Liver (tissue), 9 donors: ENCODE results near the gene ATP11C. TPM values are rescaled to one million over a fixed set of nuclear protein-coding genes. Genes with fewer than 3 reads are reported as not detected.

Source experiments
- DNase-seq: peaks from one replicate; pipeline ENCODE4 v3.0.0-alpha.2; 2017; ENCODE audit warnings: low spot score
- H3K27ac ChIP-seq, 2 donors: one replicate each; pipeline ENCODE4 v1.7.0; 2013; ENCODE audit warnings: inconsistent platforms in 2 of 2, low read length in 2 of 2, control low read depth in 1 of 2, low read depth in 1 of 2, mild to moderate bottlenecking in 1 of 2
- H3K27me3 ChIP-seq, 4 donors: one replicate each; pipeline versions ENCODE4 v1.6.1 to v1.7.0; 2013; ENCODE audit warnings: low read length in 3 of 4, inconsistent platforms in 1 of 4, mild to moderate bottlenecking in 1 of 4, moderate library complexity in 1 of 4; ENCODE audit not compliant: control insufficient read depth in 4 of 4, insufficient read depth in 4 of 4
- H3K36me3 ChIP-seq, 4 donors: one replicate each; pipeline versions ENCODE4 v1.6.1 to v1.7.0; 2013; ENCODE audit warnings: low read length in 3 of 4, mild to moderate bottlenecking in 3 of 4, low read depth in 1 of 4, moderate library complexity in 1 of 4; ENCODE audit not compliant: control insufficient read depth in 4 of 4, insufficient read depth in 3 of 4
- H3K4me1 ChIP-seq, 4 donors: one replicate each; pipeline versions ENCODE4 v1.6.1 to v1.7.0; 2013; ENCODE audit warnings: low read length in 3 of 4, mild to moderate bottlenecking in 3 of 4, moderate library complexity in 1 of 4; ENCODE audit not compliant: control insufficient read depth in 4 of 4, insufficient read depth in 4 of 4
- H3K4me3 ChIP-seq, 3 donors: one replicate each; pipeline versions ENCODE4 v1.6.1 to v1.7.0; 2013; ENCODE audit warnings: low read length in 3 of 3, control low read depth in 1 of 3, low read depth in 1 of 3, mild to moderate bottlenecking in 1 of 3
- H3K9ac ChIP-seq, 2 donors: one replicate each; pipeline ENCODE4 v1.7.0; 2013; ENCODE audit warnings: low read length in 2 of 2, mild to moderate bottlenecking in 2 of 2, moderate library complexity in 2 of 2, control low read depth in 1 of 2, low read depth in 1 of 2
- H3K9me3 ChIP-seq, 4 donors: one replicate each; pipeline versions ENCODE4 v1.6.1 to v1.7.0; 2013; ENCODE audit warnings: low read length in 3 of 4; ENCODE audit not compliant: control insufficient read depth in 4 of 4
- EGR1 ChIP-seq, 2 donors: IDR thresholded peaks; 2 replicates each; pipeline ENCODE4 v1.6.1; 2016 to 2018; ENCODE audit warnings: antibody characterized with exemption in 2 of 2, low read depth in 2 of 2
- FOXA1 ChIP-seq: IDR thresholded peaks from 2 replicates; pipeline ENCODE4 v1.6.1; 2016; ENCODE audit warnings: antibody characterized with exemption
- FOXA2 ChIP-seq: IDR thresholded peaks from 2 replicates; pipeline ENCODE4 v1.6.1; 2016; ENCODE audit warnings: antibody characterized with exemption
- GABPA ChIP-seq, 2 donors: IDR thresholded peaks in 1 of 2; conservative IDR thresholded peaks in 1 of 2; 2 replicates each; pipeline ENCODE4 v1.6.1; 2016; ENCODE audit warnings: antibody characterized with exemption in 2 of 2, mild to moderate bottlenecking in 1 of 2, moderate library complexity in 1 of 2
- HNF4A ChIP-seq, 2 donors: conservative IDR thresholded peaks; 2 replicates each; pipeline ENCODE4 v1.6.1; 2016; ENCODE audit warnings: antibody characterized with exemption in 2 of 2, mild to moderate bottlenecking in 2 of 2
- HNF4G ChIP-seq: IDR thresholded peaks from 2 replicates; pipeline ENCODE4 v1.6.1; 2016; ENCODE audit warnings: antibody characterized with exemption
- JUND ChIP-seq, 2 donors: IDR thresholded peaks; 2 replicates each; pipeline ENCODE4 v1.6.1; 2016; ENCODE audit warnings: antibody characterized with exemption in 2 of 2
- NR2F2 ChIP-seq: IDR thresholded peaks from 2 replicates; pipeline ENCODE4 v1.6.1; 2016; ENCODE audit warnings: antibody characterized with exemption
- RAD21 ChIP-seq, 2 donors: IDR thresholded peaks; 2 replicates each; pipeline ENCODE4 v1.6.1; 2016; ENCODE audit warnings: antibody characterized with exemption in 2 of 2, mild to moderate bottlenecking in 2 of 2
- RXRA ChIP-seq, 2 donors: IDR thresholded peaks; 2 replicates each; pipeline ENCODE4 v1.6.1; 2017 to 2018; ENCODE audit warnings: antibody characterized with exemption in 2 of 2, mild to moderate bottlenecking in 1 of 2
- SP1 ChIP-seq: IDR thresholded peaks from 2 replicates; pipeline ENCODE4 v1.6.1; 2018; ENCODE audit warnings: antibody characterized with exemption, mild to moderate bottlenecking
- TAF1 ChIP-seq: conservative IDR thresholded peaks from 2 replicates; pipeline ENCODE4 v1.6.1; 2016; ENCODE audit warnings: antibody characterized with exemption, mild to moderate bottlenecking
- YY1 ChIP-seq: IDR thresholded peaks from 2 replicates; pipeline ENCODE4 v1.6.1; 2016; ENCODE audit warnings: antibody characterized with exemption, mild to moderate bottlenecking
- WGBS: extraction: QIAGEN DNeasy Blood & Tissue Kit; methylation state at CpG from one replicate; pipeline ENCODE4 v1.1.7; 2013; 5-methylcytosine and 5-hydroxymethylcytosine counted together
- polyA plus RNA-seq, 2 donors: library from polyadenylated mRNA; stranded (reverse) in 1 of 2; unstranded in 1 of 2; fragments of 200-250 nt in 1 of 2; fragments of >200 nt in 1 of 2; fragmentation: Nextera tagmentation in 1 of 2; extraction: Ambion mirVana in 1 of 2; gene quantifications; one replicate each; pipeline versions ENCODE4 v1.2.1 to v1.2.3, GENCODE V29; 2013 to 2015
- total RNA-seq, 2 donors: library from RNA; depleted of rRNA; stranded (reverse); fragments of >200 nt; gene quantifications; one replicate each; pipeline ENCODE4 v1.2.3, GENCODE V29; 2014
- TF ChIP-seq, protein P1 (sequence below): IDR thresholded peaks from 2 replicates; pipeline ENCODE4 v1.6.1; 2016; ENCODE audit warnings: antibody characterized with exemption
- TF ChIP-seq, protein P2 (sequence below): fragments of 150-350 bp; IDR thresholded peaks from 2 replicates; pipeline ENCODE4 v1.5.1; 2017; ENCODE audit warnings: improper control_type of control experiment, low read depth, low read length; ENCODE audit not compliant: missing input control
- TF ChIP-seq, protein P3 (sequence below): IDR thresholded peaks from 2 replicates; pipeline ENCODE4 v1.6.1; 2016; ENCODE audit warnings: antibody characterized with exemption
- TF ChIP-seq, protein P4 (sequence below): IDR thresholded peaks from 2 replicates; pipeline ENCODE4 v1.6.1; 2016; ENCODE audit warnings: antibody characterized with exemption
- TF ChIP-seq, protein P5 (sequence below): IDR thresholded peaks from 2 replicates; pipeline ENCODE4 v1.6.1; 2016; ENCODE audit warnings: antibody characterized with exemption, mild to moderate bottlenecking
- donor health status: healthy.
- donor health status: healthy.
- donor health status: healthy.
- donor health status: healthy.
- donor health status: healthy.

The ATP11C gene
- total and polyA plus RNA-seq, 4 donors = 11.8 to 52.1 (median 18.9) TPM

DNA sequence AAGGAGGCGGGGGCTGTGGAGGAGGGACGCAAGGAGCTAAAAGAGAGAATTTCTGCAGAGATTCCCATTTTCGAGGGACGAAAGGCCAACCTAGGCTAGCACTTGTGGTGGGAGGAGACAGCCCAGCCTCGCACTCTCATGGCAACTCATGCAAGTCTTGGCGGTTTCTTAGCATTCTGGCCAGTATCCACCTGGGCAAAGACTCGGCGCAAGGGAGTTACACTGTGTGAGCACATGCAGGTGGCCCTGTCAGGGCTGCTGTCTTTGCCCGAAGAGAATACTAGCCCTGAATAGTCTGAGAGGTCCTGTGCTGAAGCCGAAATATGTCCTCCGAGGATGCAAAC, 240.4 kb downstream of the ATP11C start:
- WGBS = 27% methylated on average over 11 of the region's 11 CpGs
- Histone ChIP-seq H3K9me3 (no peaks in the 10 kb centered on the region), H3K27ac (no peak overlapping the region), H3K36me3 (no peaks in the 10 kb centered on the region), H3K4me1 (peaks cover 0 to 12% (median 1%) of the 10 kb centered on the region in 4 donors), H3K4me3 (peak overlapping the region in 1 of 3 donors; percentile 45), H3K27me3 (peaks cover 0 to 3% (median 0%) of the 10 kb centered on the region in 4 donors), H3K9ac (no peak overlapping the region)
- no peak for TF ChIP-seq FOXA2
- DNase-seq = no peak

DNA sequence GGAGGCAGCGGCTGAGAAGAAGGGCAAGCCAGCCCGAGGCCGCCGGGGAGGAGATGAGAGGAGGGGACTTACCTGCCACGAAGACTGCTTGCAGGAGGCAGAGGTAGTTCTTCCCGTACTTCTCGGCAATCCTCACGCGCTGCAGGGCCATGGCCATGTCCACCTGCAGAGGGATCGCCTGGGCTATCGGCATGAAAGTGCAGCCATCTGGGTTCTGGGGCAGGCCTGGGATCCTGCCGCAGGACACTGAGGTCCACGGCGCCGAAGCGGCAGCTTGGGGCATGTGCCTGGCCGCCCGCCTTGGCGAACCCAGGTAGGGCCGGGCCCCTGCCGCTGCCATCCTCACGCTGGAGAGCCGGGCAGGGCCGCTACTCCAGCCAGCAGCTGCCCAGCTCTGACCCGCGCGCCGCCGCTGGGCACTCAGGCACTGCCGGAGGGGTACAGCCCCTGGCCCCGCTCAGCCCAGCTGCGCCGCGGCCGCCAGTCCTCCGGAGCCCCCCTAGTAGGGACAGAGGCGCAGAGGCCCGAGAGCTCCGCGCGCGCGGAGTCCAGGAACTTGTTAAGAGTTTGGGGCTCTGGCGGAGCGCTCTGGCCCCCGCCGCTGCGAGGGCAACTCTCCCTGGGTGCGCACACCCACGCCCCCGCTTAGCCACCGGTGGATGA, 240.9 kb downstream of the ATP11C start:
- no peak overlapping the region for H3K9ac ChIP-seq
- TF ChIP-seq TAF1 = no peak
- TF ChIP-seq, protein P1, sequence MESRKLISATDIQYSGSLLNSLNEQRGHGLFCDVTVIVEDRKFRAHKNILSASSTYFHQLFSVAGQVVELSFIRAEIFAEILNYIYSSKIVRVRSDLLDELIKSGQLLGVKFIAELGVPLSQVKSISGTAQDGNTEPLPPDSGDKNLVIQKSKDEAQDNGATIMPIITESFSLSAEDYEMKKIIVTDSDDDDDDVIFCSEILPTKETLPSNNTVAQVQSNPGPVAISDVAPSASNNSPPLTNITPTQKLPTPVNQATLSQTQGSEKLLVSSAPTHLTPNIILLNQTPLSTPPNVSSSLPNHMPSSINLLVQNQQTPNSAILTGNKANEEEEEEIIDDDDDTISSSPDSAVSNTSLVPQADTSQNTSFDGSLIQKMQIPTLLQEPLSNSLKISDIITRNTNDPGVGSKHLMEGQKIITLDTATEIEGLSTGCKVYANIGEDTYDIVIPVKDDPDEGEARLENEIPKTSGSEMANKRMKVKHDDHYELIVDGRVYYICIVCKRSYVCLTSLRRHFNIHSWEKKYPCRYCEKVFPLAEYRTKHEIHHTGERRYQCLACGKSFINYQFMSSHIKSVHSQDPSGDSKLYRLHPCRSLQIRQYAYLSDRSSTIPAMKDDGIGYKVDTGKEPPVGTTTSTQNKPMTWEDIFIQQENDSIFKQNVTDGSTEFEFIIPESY = no peak
- TF ChIP-seq EGR1 (IDR thresholded peaks at IDR 0.05; ENCODE audit: low read depth in 2 of 2) = no peak
- TF ChIP-seq HNF4A (conservative IDR thresholded peaks at IDR 0.05) = no peak
- no peak for TF ChIP-seq FOXA1
- TF ChIP-seq, protein P2, sequence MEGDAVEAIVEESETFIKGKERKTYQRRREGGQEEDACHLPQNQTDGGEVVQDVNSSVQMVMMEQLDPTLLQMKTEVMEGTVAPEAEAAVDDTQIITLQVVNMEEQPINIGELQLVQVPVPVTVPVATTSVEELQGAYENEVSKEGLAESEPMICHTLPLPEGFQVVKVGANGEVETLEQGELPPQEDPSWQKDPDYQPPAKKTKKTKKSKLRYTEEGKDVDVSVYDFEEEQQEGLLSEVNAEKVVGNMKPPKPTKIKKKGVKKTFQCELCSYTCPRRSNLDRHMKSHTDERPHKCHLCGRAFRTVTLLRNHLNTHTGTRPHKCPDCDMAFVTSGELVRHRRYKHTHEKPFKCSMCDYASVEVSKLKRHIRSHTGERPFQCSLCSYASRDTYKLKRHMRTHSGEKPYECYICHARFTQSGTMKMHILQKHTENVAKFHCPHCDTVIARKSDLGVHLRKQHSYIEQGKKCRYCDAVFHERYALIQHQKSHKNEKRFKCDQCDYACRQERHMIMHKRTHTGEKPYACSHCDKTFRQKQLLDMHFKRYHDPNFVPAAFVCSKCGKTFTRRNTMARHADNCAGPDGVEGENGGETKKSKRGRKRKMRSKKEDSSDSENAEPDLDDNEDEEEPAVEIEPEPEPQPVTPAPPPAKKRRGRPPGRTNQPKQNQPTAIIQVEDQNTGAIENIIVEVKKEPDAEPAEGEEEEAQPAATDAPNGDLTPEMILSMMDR = no peak
- no peak for TF ChIP-seq NR2F2
- no peak for TF ChIP-seq SP1
- TF ChIP-seq, protein P3, sequence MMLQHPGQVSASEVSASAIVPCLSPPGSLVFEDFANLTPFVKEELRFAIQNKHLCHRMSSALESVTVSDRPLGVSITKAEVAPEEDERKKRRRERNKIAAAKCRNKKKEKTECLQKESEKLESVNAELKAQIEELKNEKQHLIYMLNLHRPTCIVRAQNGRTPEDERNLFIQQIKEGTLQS = no peak
- TF ChIP-seq HNF4G = no peak
- TF ChIP-seq, protein P4, sequence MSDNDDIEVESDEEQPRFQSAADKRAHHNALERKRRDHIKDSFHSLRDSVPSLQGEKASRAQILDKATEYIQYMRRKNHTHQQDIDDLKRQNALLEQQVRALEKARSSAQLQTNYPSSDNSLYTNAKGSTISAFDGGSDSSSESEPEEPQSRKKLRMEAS = no peak
- TF ChIP-seq FOXA2 = no peak
- no peak for TF ChIP-seq JUND (IDR thresholded peaks at IDR 0.05)
- TF ChIP-seq RXRA (IDR thresholded peaks at IDR 0.05) = no peak
- no peak for TF ChIP-seq GABPA (IDR thresholded peaks at IDR 0.05 in 1 of 2, conservative IDR thresholded peaks at IDR 0.05 in 1 of 2)
- TF ChIP-seq YY1 = no peak
- TF ChIP-seq, protein P5, sequence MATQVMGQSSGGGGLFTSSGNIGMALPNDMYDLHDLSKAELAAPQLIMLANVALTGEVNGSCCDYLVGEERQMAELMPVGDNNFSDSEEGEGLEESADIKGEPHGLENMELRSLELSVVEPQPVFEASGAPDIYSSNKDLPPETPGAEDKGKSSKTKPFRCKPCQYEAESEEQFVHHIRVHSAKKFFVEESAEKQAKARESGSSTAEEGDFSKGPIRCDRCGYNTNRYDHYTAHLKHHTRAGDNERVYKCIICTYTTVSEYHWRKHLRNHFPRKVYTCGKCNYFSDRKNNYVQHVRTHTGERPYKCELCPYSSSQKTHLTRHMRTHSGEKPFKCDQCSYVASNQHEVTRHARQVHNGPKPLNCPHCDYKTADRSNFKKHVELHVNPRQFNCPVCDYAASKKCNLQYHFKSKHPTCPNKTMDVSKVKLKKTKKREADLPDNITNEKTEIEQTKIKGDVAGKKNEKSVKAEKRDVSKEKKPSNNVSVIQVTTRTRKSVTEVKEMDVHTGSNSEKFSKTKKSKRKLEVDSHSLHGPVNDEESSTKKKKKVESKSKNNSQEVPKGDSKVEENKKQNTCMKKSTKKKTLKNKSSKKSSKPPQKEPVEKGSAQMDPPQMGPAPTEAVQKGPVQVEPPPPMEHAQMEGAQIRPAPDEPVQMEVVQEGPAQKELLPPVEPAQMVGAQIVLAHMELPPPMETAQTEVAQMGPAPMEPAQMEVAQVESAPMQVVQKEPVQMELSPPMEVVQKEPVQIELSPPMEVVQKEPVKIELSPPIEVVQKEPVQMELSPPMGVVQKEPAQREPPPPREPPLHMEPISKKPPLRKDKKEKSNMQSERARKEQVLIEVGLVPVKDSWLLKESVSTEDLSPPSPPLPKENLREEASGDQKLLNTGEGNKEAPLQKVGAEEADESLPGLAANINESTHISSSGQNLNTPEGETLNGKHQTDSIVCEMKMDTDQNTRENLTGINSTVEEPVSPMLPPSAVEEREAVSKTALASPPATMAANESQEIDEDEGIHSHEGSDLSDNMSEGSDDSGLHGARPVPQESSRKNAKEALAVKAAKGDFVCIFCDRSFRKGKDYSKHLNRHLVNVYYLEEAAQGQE = no peak
- no peak for TF ChIP-seq RAD21 (IDR thresholded peaks at IDR 0.05)
- H3K4me3 ChIP-seq = peak overlapping the region in 2 of 3 donors; percentile 45 to 50
- WGBS = 3% methylated on average over 52 of the region's 52 CpGs
- no peaks in the 10 kb centered on the region for H3K9me3 ChIP-seq
- no peak for DNase-seq
- peaks cover 0 to 12% (median 1%) of the 10 kb centered on the region in 4 donors for H3K4me1 ChIP-seq
- H3K36me3 ChIP-seq = no peaks in the 10 kb centered on the region
- H3K27ac ChIP-seq = no peak overlapping the region
- peaks cover 0 to 3% (median 0%) of the 10 kb centered on the region in 4 donors for H3K27me3 ChIP-seq
